Parathyroid adenoma (tissue), 2 donors: ENCODE results near the gene NCOA3.

ENCODE experiments used
- H2AFZ ChIP-seq: fragments of 300-600 bp; sonication (generic); one replicate; pipeline ENCODE4 v1.7.0; 2017; ENCODE audit warnings: antibody characterized with exemption, mild to moderate bottlenecking
- H3K27ac ChIP-seq: fragments of 300-600 bp; sonication (generic); one replicate; pipeline ENCODE4 v1.7.0; 2017
- H3K27me3 ChIP-seq: fragments of 300-600 bp; sonication (generic); one replicate; pipeline ENCODE4 v1.7.0; 2017; ENCODE audit warnings: low read length; ENCODE audit not compliant: control insufficient read depth, insufficient read depth
- H3K36me3 ChIP-seq: fragments of 300-600 bp; sonication (generic); one replicate; pipeline ENCODE4 v1.7.0; 2017; ENCODE audit warnings: low read length; ENCODE audit not compliant: control insufficient read depth, insufficient read depth
- H3K4me1 ChIP-seq: fragments of 300-600 bp; sonication (generic); one replicate; pipeline ENCODE4 v1.7.0; 2017; ENCODE audit warnings: control low read depth
- H3K4me2 ChIP-seq: fragments of 300-600 bp; sonication (generic); one replicate; pipeline ENCODE4 v1.7.0; 2017; ENCODE audit warnings: low read length
- H3K4me3 ChIP-seq: fragments of 300-600 bp; sonication (generic); one replicate; pipeline ENCODE4 v1.7.0; 2017; ENCODE audit warnings: low read depth, low read length
- H3K79me2 ChIP-seq: fragments of 300-600 bp; sonication (generic); one replicate; pipeline ENCODE4 v1.7.0; 2017; ENCODE audit warnings: control low read depth
- H3K9ac ChIP-seq: fragments of 300-600 bp; sonication (generic); one replicate; pipeline ENCODE4 v1.7.0; 2017; ENCODE audit warnings: mild to moderate bottlenecking
- H3K9me3 ChIP-seq: fragments of 300-600 bp; sonication (generic); one replicate; pipeline ENCODE4 v1.7.0; 2017; ENCODE audit warnings: low read length; ENCODE audit not compliant: control insufficient read depth
- TF ChIP-seq, protein P1 (sequence below): fragments of 300-600 bp; sonication (generic); IDR thresholded peaks from one replicate; pipeline ENCODE4 v1.7.0; 2017; ENCODE audit warnings: antibody characterized with exemption, mild to moderate bottlenecking
- donor health status: primary hyperparathyroidism.

NCOA3 gene

DNA sequence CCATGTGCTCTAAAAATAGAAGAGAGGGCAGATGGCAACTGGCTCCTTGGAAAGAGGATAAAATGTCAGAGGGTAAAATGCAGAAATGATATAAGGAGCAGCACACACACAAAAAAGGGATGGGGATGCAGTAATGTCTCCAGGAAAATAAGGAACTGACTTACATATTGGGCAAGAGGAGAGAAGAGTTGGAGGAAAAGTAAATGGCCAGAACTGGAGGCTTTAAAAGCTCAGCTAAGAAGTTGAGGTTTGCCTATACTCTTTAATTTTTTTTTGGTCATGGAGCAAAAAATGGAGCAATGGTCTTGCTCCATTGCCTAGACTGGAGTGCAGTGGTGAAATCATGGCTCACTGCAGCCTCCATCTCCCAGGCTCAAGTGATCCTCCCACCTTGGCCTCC is 189.9 kb downstream of the NCOA3 start:
- H3K9me3 ChIP-seq: no peaks in the 10 kb centered on the region
- no peaks in the 10 kb centered on the region for H3K36me3 ChIP-seq
- no peaks in the 10 kb centered on the region for H3K4me1 ChIP-seq
- no peak overlapping the region for H3K4me3 ChIP-seq
- no peak overlapping the region for H3K27ac ChIP-seq
- no peak overlapping the region for H2AFZ ChIP-seq
- no peaks in the 10 kb centered on the region for H3K27me3 ChIP-seq
- no peak overlapping the region for H3K9ac ChIP-seq
- TF ChIP-seq, protein P1, sequence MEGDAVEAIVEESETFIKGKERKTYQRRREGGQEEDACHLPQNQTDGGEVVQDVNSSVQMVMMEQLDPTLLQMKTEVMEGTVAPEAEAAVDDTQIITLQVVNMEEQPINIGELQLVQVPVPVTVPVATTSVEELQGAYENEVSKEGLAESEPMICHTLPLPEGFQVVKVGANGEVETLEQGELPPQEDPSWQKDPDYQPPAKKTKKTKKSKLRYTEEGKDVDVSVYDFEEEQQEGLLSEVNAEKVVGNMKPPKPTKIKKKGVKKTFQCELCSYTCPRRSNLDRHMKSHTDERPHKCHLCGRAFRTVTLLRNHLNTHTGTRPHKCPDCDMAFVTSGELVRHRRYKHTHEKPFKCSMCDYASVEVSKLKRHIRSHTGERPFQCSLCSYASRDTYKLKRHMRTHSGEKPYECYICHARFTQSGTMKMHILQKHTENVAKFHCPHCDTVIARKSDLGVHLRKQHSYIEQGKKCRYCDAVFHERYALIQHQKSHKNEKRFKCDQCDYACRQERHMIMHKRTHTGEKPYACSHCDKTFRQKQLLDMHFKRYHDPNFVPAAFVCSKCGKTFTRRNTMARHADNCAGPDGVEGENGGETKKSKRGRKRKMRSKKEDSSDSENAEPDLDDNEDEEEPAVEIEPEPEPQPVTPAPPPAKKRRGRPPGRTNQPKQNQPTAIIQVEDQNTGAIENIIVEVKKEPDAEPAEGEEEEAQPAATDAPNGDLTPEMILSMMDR: no peak
- H3K4me2 ChIP-seq: no peak overlapping the region
- no peaks in the 10 kb centered on the region for H3K79me2 ChIP-seq

DNA sequence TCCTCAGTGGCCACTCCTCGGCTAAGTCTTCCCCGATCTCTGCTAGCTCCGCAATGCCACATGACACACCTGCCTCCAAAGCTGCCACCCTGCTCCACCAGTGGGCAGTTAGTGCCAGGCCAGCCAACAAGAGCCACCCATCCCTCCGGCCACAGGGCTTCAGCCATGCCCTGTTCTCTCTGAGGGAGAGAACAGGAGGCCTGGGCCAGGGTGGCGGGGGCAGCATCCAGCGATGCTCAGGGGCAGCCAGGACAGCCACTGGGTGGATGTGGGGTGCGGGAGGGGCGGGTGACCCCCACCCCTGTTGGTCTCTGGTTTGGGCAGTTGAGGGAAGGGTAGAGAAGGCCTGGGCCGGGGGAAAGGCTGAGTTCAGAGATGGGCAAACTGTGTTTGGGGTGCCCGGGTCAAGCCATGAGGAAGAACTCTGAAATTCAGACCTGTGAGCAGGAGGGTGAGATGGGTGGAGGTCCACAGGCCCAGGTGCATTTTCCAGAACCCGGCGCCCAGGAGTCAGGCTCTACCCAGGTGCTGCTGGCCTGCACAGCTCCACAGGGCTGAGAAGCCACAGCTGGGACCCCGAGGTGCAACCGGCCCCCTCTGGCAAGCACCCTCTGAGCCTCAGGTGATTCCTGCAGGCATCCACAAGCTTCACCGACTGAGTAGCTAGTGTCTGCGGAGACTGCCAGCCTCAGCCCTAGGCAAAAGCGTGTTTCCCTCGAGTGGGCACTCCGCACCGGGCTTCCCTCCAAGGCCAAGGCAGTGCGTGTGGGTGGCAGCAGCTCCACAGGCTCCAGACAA is 192.5 kb downstream of the NCOA3 start:
- H3K4me1 ChIP-seq: no peaks in the 10 kb centered on the region
- H3K27ac ChIP-seq: no peak overlapping the region
- no peaks in the 10 kb centered on the region for H3K9me3 ChIP-seq
- H3K9ac ChIP-seq: no peak overlapping the region
- H3K36me3 ChIP-seq: no peaks in the 10 kb centered on the region
- H3K27me3 ChIP-seq: no peaks in the 10 kb centered on the region
- no peaks in the 10 kb centered on the region for H3K79me2 ChIP-seq
- TF ChIP-seq, protein P1: no peak
- no peak overlapping the region for H3K4me3 ChIP-seq
- no peak overlapping the region for H3K4me2 ChIP-seq
- H2AFZ ChIP-seq: no peak overlapping the region

DNA sequence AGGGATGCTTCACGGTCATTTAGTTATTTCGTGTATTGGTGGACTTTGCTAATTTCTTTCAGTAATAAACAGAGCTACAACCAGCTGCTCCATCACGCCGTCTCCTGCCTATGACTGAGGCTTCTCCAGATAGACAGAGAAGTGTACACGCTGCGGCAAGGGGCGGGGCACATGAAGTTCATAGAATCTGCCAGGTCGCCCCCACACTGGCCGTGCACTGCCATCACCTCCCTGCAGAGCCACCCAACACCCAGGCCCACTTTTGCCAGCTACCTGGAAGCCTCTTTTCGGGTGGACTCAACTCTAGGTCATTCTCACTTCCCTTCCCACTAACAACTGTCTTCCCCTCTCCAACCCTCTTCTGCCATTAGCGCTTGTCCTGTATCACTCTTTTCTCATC is 195.2 kb downstream of the NCOA3 start:
- no peaks in the 10 kb centered on the region for H3K4me1 ChIP-seq
- no peak overlapping the region for H3K27ac ChIP-seq
- H3K36me3 ChIP-seq: no peaks in the 10 kb centered on the region
- H3K9ac ChIP-seq: no peak overlapping the region
- no peak overlapping the region for H3K4me2 ChIP-seq
- no peak overlapping the region for H2AFZ ChIP-seq
- no peaks in the 10 kb centered on the region for H3K27me3 ChIP-seq
- H3K9me3 ChIP-seq: no peaks in the 10 kb centered on the region
- H3K79me2 ChIP-seq: no peaks in the 10 kb centered on the region
- H3K4me3 ChIP-seq: no peak overlapping the region
- TF ChIP-seq, protein P1: no peak

DNA sequence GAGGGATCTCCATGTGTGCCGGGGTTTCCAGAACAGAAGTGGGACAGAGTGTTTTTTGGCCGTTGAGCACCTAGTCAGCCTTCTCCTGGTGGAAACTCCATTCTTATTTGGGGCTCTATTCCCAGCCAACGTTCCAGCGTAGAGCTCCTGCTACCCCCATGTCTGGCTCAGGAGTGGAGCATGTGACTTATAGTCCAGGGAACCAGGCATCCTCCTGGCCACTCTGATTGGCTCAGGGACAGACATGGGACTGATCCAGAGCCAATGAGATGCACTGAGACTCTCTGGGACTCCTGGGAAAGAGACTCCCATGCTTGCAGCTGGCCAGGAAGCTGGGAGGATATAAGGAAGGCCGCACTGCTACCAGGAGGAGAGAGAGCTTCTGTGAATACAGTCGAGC is 196.5 kb downstream of the NCOA3 start:
- Histone ChIP-seq H2AFZ (no peak overlapping the region), H3K27me3 (no peaks in the 10 kb centered on the region), H3K36me3 (no peaks in the 10 kb centered on the region), H3K79me2 (no peaks in the 10 kb centered on the region), H3K4me1 (no peaks in the 10 kb centered on the region), H3K4me2 (no peak overlapping the region), H3K27ac (no peak overlapping the region), H3K9ac (no peak overlapping the region), H3K9me3 (no peaks in the 10 kb centered on the region), H3K4me3 (no peak overlapping the region)
- TF ChIP-seq, protein P1: no peak

DNA sequence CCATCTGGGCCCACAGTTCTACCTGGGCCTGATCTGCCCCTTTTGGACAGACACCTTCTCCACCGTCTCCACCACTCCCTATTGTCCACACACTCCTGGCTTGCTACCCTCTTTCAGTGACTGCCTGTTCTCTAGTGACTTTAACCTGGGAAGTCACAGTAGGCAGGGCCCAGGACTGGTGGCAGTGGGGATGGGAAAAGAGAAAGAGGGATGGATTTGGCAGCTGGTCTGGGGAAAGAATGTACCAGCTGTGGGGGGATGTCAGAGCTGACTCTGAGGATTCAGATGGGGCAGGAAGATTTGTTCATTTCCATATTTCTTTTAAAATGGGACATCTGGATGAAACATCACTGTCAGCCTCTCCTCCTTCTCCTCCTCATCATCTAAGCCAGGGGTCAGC is 198.1 kb downstream of the NCOA3 start:
- Histone ChIP-seq H3K4me3 (no peak overlapping the region), H3K4me1 (no peaks in the 10 kb centered on the region), H3K4me2 (no peak overlapping the region), H3K9me3 (no peaks in the 10 kb centered on the region), H3K27me3 (no peaks in the 10 kb centered on the region), H3K79me2 (no peaks in the 10 kb centered on the region), H3K9ac (no peak overlapping the region), H3K36me3 (no peaks in the 10 kb centered on the region), H2AFZ (no peak overlapping the region), H3K27ac (no peak overlapping the region)
- TF ChIP-seq, protein P1: no peak
